Neural progenitor cell (in vitro differentiated cells): ENCODE results near the gene SLC5A3.
A peak's percentile ranks its signal among the peaks of the same experiment; 100 is the strongest.

Experiments
- EZH2 ChIP-seq: fragments of 200-600 bp; sonication (generic); IDR thresholded peaks from 2 replicates; pipeline ENCODE4 v1.6.1; 2017; ENCODE audit warnings: antibody characterized with exemption, mild to moderate bottlenecking, moderate library complexity
- TF ChIP-seq, protein P1 (sequence below): fragments of 200-600 bp; sonication (generic); IDR thresholded peaks from 2 replicates; pipeline ENCODE4 v1.5.1; 2017; ENCODE audit warnings: antibody characterized with exemption, mild to moderate bottlenecking

DNA sequence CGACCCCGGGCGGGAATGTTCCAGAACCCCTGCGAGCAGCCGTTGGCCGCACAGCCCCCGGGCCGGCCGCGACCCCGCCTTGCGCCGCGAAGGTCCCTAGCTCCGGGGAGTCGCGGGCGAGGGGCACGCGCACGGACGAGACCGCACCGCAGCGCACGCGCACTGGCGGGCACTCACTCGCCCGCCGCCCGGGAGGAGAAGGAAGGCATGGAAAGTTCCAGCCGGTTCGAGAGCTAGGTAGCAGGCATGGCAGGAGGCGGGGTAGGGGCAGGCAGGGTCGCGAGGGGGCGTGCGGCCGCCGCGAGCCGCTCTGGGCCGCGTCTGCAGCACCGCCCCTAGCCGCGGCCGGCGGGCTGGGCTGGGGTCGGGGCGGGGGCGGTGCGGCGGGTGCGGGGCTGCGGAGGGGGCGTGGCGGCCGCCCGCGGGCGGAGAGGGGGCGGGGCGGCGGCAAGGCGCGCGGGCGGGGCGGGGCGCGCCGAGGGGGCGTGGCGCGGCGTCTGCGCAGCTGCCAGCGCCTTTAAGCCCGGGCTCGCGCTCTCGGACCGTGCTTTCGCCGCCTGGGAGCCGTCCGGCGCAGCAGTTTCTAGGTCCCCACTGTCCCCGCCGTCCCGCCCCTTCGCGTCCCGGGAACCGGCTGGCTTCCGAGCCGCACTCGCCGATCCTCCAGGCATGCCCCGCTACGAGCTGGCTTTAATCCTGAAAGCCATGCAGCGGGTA lies at the start of gene SLC5A3, which contains the start of gene MRPS6:
- TF ChIP-seq, protein P1, sequence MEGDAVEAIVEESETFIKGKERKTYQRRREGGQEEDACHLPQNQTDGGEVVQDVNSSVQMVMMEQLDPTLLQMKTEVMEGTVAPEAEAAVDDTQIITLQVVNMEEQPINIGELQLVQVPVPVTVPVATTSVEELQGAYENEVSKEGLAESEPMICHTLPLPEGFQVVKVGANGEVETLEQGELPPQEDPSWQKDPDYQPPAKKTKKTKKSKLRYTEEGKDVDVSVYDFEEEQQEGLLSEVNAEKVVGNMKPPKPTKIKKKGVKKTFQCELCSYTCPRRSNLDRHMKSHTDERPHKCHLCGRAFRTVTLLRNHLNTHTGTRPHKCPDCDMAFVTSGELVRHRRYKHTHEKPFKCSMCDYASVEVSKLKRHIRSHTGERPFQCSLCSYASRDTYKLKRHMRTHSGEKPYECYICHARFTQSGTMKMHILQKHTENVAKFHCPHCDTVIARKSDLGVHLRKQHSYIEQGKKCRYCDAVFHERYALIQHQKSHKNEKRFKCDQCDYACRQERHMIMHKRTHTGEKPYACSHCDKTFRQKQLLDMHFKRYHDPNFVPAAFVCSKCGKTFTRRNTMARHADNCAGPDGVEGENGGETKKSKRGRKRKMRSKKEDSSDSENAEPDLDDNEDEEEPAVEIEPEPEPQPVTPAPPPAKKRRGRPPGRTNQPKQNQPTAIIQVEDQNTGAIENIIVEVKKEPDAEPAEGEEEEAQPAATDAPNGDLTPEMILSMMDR, result peak; percentile 41
- TF ChIP-seq EZH2, result no peak
